Body of pancreas (tissue), 4 donors: ENCODE results near the gene MACF1. TPM values are rescaled to one million over a fixed set of nuclear protein-coding genes. Genes with fewer than 3 reads are reported as not detected.
"Not testable (repeated sequence)": the region's sequence is repeated elsewhere in the genome, so short reads cannot be mapped to it uniquely, and the experiment has no call there.

ENCODE experiments used
- ATAC-seq: fragments of 150-250 bp; one replicate; pipeline ENCODE4 v1.9.1; 2016
- DNase-seq, 4 donors: peaks; one replicate each; pipeline ENCODE4 v3.0.0-alpha.2; 2019
- H3K27ac ChIP-seq, 4 donors: fragments of 200-600 bp; sonication (generic); 1 replicate in 3 of 4; 2 replicates in 1 of 4; pipeline versions ENCODE4 v1.5.1 to v1.6.1; 2016 to 2019; ENCODE audit warnings: mild to moderate bottlenecking in 1 of 4, mixed read lengths in 1 of 4, moderate library complexity in 1 of 4
- H3K27me3 ChIP-seq, 2 donors: fragments of 200-600 bp; sonication (generic); one replicate each; pipeline ENCODE4 v1.6.0; 2016; ENCODE audit warnings: mild to moderate bottlenecking in 1 of 2
- H3K36me3 ChIP-seq, 2 donors: fragments of 200-600 bp; sonication (generic); replicated peaks in 1 of 2; 2 replicates each; pipeline ENCODE4 v1.5.1; 2016; ENCODE audit warnings: low read depth in 2 of 2; ENCODE audit not compliant: insufficient read depth in 1 of 2
- H3K4me1 ChIP-seq: fragments of 200-600 bp; sonication (generic); one replicate; pipeline ENCODE4 v1.6.0; 2016
- H3K4me3 ChIP-seq, 2 donors: fragments of 200-600 bp; sonication (generic); 1 replicate in 1 of 2; 2 replicates in 1 of 2; pipeline ENCODE4 v1.5.1; 2016 to 2019
- H3K9me3 ChIP-seq, 3 donors: fragments of 200-600 bp; sonication (generic); 1 replicate in 2 of 3; 2 replicates in 1 of 3; pipeline ENCODE4 v1.5.1; 2016
- CTCF ChIP-seq, 7 experiments: fragments of 450-650 bp in 4 of 7; fragments of 200-600 bp in 3 of 7; sonication (generic) in 3 of 7; IDR thresholded peaks; one replicate each; pipeline ENCODE4 v1.5.1; 2016 to 2019; ENCODE audit warnings: antibody characterized with exemption in 7 of 7
- POLR2A ChIP-seq, 3 donors: fragments of 450-650 bp; IDR thresholded peaks; one replicate each; pipeline ENCODE4 v1.6.1; 2016; ENCODE audit warnings: antibody characterized with exemption in 3 of 3, mild to moderate bottlenecking in 2 of 3
- WGBS, 2 donors: methylation state at CpG; one replicate each; pipeline ENCODE4 v1.1.5; 2017; 5-methylcytosine and 5-hydroxymethylcytosine counted together
- intact Hi-C: fragments of 100-400 bp; cut with DNase I; formaldehyde crosslinking; loops from one replicate; pipeline ENCODE4 v1.15.1; 2023
- total RNA-seq, 2 donors: library from RNA; depleted of rRNA; stranded (reverse); fragments of >200 nt; gene quantifications; one replicate each; pipeline ENCODE4 v1.1.0, GENCODE V29; 2016

The MACF1 gene
- total RNA-seq, 2 donors from 2014 or later = 144 to 190 TPM

- intact Hi-C loops = loop anchor here (10.0 kb wide), 1 partner anchor 129 kb away; no protein-coding TSS in a partner anchor
- Histone ChIP-seq H3K9me3 (no peaks in the 10 kb centered on the region), H3K36me3 (peaks cover 35 to 74% of the 10 kb centered on the region in 2 donors), H3K27ac (no peak overlapping the region), H3K4me3 (no peak overlapping the region), H3K27me3 (no peaks in the 10 kb centered on the region), H3K4me1 (no peaks in the 10 kb centered on the region)
- peak; percentile 33 to 49 (median 40) for DNase-seq
- TF ChIP-seq CTCF (IDR thresholded peaks at IDR 0.05) = no peak
- TF ChIP-seq POLR2A (IDR thresholded peaks at IDR 0.05) = no peak
- 74 to 76% methylated on average over 8 of the region's 8 CpGs for WGBS, 2 donors
- ATAC-seq = no peak
Observed at GRCh38 chr1:39453603-39454002, 249.1 kb downstream of the MACF1 start.

- TF ChIP-seq POLR2A (IDR thresholded peaks at IDR 0.05) (no peak), CTCF (IDR thresholded peaks at IDR 0.05) (no peak)
- DNase-seq (no peak), ATAC-seq (no peak)
- Histone ChIP-seq H3K4me3 (no peak overlapping the region), H3K36me3 (peaks cover 32 to 74% of the 10 kb centered on the region in 2 donors), H3K9me3 (no peaks in the 10 kb centered on the region), H3K27me3 (no peaks in the 10 kb centered on the region), H3K27ac (no peak overlapping the region), H3K4me1 (no peaks in the 10 kb centered on the region)
- intact Hi-C loops = loop anchor here (10.0 kb wide), 1 partner anchor 134 kb away; no protein-coding TSS in a partner anchor
- 86% methylated on average over 4 of the region's 4 CpGs for WGBS, 2 donors
Observed at GRCh38 chr1:39458991-39459390, 254.5 kb downstream of the MACF1 start.

GRCh38 chr1:39462074-39462473, 257.6 kb downstream of the MACF1 start:
- H3K27ac ChIP-seq = no peak overlapping the region
- DNase-seq = no peak
- no peaks in the 10 kb centered on the region for H3K27me3 ChIP-seq
- no peak for TF ChIP-seq POLR2A (IDR thresholded peaks at IDR 0.05)
- TF ChIP-seq CTCF (IDR thresholded peaks at IDR 0.05) = no peak
- 74 to 75% methylated on average over 1 of the region's 1 CpG for WGBS, 2 donors
- peaks cover 13 to 50% of the 10 kb centered on the region in 2 donors for H3K36me3 ChIP-seq
- ATAC-seq = no peak
- H3K4me1 ChIP-seq = no peaks in the 10 kb centered on the region
- H3K4me3 ChIP-seq = no peak overlapping the region
- intact Hi-C loops = no loop called here
- no peaks in the 10 kb centered on the region for H3K9me3 ChIP-seq

GRCh38 chr1:39466413-39467107, 262.1 kb downstream of the MACF1 start:
- ATAC-seq (no peak), DNase-seq (no peak)
- H3K27me3 ChIP-seq = no peaks in the 10 kb centered on the region
- no peak overlapping the region for H3K27ac ChIP-seq
- no peak overlapping the region for H3K4me3 ChIP-seq
- H3K36me3 ChIP-seq = peaks cover 5 to 24% of the 10 kb centered on the region in 2 donors
- no peaks in the 10 kb centered on the region for H3K9me3 ChIP-seq
- no peaks in the 10 kb centered on the region for H3K4me1 ChIP-seq
- 88 to 94% methylated on average over 3 of the region's 3 CpGs for WGBS, 2 donors
- intact Hi-C loops = no loop called here
- no peak for TF ChIP-seq POLR2A (IDR thresholded peaks at IDR 0.05)
- TF ChIP-seq CTCF (IDR thresholded peaks at IDR 0.05) = no peak

- H3K9me3 ChIP-seq, ATAC-seq, DNase-seq, H3K27me3 ChIP-seq, H3K4me3 ChIP-seq, H3K27ac ChIP-seq, H3K4me1 ChIP-seq, intact Hi-C loops: not testable (repeated sequence)
- H3K36me3 ChIP-seq = peaks cover 5 to 19% of the 10 kb centered on the region in 2 donors
- WGBS, 2 donors = 89% methylated on average over 16 of the region's 16 CpGs
Observed at GRCh38 chr1:39467108-39467720, 262.7 kb downstream of the MACF1 start.
